GM19023 (cell line): ENCODE measurements around the gene MACROD2.
"Not testable (repeated sequence)": the region's sequence is repeated elsewhere in the genome, so short reads cannot be mapped to it uniquely, and the experiment has no call there.

Experiments used
- ATAC-seq: cut with Tn5 transposase; IDR thresholded peaks from one replicate; pipeline ENCODE4 v1.9.1; 2021; ENCODE audit warnings: mild to moderate bottlenecking, moderate library complexity; ENCODE audit not compliant: unreplicated experiment

MACROD2 gene

DNA sequence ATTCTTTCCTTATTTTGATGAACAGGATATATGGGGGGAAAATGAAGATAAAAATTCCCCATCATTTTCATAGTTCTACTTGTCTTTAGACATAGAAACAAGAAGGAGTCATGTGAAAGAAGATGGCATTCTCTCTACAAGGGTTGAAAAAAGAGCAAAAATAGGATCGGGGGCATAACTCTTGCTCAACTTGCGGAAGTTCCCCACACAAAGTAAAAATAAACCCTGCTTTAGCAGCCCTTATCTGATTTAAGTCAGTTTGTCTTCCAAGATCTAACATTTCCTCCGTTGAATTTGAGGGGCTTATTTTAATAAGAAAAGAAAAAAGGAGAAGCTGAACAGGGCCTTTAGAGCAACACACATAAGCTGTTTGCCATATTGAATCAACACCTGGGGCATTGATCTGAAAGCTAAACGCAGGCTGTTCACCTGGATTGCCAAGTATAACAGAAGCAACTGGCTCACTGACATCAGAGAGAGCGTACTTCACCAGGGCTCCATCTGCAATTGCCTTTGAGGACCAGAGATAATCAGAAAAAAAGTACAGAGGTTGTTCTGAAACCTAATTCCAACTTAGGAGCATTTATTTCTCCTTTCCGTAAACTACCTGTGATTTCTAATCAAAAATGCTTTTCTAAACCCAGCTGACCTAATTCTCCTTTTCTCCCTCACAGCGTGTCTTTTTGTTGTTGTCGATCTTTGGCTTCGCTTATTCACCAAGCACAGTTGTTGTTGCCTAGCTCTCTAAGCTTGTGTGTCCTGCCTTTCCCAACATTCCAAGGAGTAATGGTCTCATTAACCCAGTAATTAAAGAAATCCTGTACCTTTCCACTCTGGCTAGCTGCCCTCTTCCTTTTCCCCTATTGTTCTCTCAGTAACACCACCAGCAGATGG lies 2010.0 kb downstream of the MACROD2 start:
- no peak for ATAC-seq

DNA sequence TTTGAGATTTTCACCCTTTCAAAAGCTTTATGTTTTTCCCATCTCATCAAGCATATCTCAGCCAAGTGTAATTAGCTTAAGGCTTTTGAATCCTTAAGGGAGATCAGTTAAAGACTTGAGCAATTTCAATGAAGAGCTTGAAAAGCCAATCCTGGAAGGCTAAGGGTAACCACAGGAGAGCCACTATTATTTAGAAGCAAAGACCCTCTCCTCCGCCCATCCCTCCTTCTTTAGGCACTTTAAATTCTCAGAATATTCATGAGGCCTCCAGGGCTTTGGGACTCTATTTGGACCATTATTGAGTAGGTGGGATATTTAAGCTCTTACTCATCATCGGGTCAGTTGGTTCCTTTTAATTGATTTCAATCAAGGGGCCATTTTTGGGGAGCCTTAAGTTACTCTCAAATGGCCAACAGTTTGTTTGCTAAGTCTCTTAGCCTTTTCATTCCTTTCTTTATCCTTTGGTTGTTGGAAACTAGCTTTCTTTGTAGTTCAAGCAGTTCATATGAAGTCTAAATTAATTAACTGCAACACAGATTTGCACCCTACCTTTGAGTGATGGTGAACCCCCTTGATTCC lies 2010.7 kb downstream of the MACROD2 start:
- ATAC-seq, result no peak

DNA sequence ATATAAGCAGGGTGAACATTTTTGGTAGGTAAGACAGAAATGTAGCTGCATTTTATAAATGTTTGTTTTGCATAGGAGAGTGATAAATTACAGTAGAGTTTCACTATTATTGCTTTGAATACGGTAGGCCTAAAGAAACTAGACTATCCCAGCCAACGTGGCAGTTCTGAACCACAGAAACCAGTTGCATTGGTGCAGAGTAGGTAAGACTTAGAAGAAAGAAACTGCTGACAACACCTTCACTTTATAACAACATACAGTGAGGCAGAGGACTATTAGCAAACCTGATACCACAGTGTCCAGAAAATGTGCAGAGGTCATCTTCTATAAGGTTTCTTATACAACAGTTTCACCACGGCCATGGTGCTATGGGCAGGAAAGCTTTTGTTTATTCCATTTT lies 2011.8 kb downstream of the MACROD2 start:
- ATAC-seq, result peak; percentile 96

DNA sequence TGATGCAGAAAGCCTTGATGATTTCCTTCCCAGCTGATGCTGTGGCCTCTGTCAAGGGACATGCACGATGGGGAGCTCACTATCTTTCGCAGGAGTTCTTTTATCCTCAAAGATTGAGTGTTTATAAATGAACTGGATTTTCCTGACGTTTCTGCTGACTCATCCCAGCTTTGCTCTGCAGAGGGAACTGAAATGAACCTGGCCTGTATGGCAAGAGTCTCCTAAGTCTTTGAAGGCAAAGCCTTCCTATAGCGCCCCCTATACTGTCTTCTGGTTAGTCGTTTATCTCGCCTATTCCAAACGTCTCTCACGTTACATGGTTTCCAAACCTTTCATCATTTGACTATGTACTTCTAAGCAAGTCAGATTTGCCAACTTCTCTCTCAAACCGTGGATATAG lies 2012.6 kb downstream of the MACROD2 start:
- ATAC-seq, result no peak

DNA sequence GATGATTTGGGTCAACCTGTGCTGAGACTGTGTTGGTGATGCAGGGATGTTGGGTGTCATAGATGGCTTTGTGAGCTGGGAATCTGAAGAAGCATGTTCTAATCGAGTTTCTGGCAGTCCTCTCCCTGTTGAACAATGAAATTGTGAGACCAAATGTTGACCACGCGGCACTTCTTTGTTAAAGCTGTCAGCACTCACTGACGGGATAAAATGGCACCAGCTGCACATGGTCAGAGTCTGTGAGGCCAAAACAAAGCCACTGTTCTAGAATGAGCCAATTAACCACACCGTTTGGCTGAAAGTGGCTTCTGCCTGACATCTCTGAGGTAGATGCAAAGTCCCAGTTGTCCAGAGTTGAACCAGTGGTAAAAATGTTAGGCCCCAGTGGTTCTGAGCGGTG lies 2015.7 kb downstream of the MACROD2 start:
- no peak for ATAC-seq

DNA sequence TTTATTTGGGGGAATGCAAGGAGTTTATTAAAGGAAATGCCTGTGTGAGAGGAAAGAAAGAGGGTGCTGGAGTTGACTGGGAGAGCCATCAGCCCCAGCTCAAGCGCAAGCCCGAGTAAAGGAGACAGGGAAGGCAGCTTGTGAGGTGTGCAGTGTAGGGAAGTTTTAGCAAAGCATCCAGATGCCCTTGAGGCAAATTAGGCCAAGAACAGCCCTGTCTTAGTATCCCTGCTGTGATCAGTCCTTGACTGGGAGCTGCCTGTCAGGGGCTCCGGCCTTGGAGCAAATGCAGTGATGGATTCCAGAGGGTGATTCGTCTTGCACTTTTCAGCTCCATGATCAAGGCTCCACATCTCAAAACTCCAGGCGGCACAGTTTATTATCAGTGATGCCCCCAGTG lies 2016.2 kb downstream of the MACROD2 start:
- ATAC-seq, result no peak

DNA sequence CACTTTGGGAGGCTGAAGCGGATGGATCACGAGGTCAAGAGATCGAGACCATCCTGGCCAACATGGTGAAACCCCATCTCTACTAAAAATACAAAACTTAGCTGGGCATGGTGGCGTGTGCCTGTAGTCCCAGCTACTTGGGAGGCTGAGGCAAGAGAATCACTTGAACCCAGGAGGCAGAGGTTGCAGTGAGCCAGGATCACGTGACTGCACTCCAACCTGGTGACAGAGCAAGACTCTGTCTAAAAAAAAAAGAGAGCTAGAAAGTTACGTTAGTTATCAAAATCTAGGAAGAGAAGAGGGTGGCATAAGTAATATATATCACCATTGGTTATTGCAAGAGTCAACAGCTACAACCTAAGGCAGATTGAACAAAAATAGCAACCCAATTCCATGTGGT lies 2017.6 kb downstream of the MACROD2 start:
- not testable (repeated sequence) for ATAC-seq

DNA sequence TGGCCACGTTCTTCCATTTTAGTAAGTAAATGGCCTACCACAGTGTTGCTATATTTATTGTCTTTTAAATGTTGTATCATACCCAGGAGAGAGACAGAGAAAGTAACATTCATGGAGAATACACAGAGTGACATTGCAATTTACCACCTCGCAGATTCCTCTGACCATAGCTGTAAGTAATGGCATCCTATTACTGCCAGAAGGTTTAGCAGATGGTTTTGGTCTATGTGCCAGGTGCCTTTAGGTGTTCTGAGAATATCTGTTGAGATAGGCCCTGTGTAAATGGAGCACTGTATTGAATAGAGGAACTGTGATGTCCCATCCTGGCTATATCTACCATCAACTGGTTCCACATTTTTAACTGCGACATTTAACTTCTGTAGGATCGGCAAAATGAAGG lies 2018.3 kb downstream of the MACROD2 start:
- no peak for ATAC-seq

DNA sequence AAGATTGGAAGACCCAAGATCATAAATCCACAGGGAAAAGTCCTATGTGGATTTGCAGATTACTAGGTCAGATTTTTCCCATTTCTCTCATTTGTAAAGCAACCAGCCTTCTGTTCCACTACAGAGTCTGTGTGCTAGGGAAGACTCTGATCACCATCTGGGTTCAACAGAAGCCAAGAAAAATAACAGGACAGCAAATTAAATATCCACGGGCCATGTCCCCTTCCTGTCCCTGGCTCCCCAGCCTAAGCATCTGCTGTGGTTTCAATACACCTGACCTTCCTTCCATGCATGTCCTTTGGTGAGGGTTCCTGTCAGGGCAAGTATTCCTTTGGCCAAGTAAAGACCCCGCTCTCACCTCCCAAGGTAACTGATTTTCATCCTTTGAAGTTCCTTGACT lies 2019.1 kb downstream of the MACROD2 start:
- ATAC-seq, result no peak

DNA sequence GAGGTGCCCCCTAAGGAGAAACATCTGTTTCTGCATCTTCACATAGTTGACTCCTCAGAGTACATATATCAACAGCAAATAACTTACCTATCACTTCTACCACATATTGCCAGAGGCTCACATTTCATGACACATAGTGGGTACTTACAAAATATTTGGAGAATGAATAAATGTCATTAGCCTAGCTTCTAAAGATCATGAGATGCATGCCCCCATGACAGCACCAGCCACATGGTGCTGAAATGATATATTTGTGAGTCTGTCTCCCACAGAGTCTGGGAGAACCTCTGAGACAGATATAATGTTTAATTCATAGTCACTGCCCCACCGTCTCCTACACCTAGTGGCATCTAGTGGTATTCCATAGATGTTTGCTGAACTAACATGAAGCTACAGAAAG lies 2022.3 kb downstream of the MACROD2 start:
- ATAC-seq, result no peak

DNA sequence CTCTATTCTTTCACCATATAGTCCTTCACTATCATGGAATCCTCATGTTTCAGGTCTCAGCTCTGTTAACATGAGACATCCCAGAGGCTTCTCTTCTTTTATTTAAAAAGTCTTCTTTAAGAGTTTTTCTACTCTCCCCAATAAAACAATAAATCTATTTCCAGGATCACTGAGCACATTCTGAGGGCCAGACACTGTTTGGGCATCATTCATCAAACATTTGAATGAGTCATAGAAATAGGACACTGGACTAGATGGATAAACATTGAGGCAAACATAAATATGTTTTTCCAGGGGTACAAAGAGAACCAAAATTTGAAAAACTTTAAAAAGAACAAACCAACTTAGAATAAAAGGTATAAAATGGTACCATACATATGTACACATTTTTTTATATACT lies 2023.6 kb downstream of the MACROD2 start:
- no peak for ATAC-seq

DNA sequence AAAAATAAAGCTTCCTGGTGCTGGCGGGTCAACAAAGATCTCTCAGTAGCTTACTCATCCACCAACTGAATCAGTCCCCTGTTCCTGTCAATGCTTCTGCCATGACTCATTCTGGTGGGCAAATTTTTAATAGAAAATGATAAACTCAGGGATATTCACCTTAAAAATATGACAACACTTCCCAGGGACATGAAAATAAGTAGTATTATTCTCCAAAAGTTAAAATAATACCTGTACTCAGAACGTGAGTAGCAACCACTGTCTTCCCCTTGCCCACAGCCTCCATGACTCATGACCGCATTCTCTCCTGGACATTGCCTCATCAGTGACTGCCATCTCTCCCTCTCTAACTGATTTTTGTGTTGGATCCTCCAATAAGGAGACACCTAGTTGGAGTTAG lies 2025.7 kb downstream of the MACROD2 start:
- no peak for ATAC-seq

DNA sequence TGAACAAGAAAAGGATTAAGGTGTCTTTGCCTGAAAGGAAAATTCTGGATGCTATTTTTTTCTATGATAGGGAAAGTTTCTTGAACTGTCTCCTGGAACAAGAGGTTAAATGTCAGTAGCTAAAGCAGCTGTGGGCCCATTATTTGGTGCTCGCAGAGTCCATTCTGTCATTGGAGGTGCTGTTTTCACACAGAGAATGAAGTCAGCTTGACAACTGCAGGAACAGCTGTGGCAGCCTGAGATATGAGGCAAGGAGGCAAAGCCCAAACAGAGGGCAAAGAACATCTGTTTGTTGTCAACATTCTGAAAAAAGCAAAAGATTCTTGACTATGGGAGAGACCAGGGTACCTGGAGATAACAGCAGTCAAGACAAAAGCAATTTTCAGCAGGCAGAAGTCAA lies 2029.8 kb downstream of the MACROD2 start:
- ATAC-seq, result no peak

DNA sequence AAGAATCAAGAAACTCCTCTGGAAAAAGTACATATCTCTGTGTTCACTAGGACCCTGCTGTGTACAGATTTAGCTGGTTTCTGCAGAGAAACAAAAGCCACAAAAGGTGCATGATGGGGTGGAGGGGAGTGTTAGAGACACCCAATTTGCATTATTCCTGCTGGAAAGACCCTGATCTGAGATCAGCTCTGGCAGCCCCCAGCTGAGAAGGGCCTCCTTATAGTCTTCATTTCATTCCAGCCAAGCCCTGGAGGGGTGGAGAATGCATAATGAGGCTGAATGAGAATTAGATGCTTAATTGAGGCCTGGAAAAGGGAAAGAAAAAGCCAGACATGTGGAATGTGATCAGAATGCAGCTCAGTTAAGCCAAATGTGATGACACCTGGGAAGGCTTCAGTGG lies 2032.4 kb downstream of the MACROD2 start:
- ATAC-seq, result no peak

DNA sequence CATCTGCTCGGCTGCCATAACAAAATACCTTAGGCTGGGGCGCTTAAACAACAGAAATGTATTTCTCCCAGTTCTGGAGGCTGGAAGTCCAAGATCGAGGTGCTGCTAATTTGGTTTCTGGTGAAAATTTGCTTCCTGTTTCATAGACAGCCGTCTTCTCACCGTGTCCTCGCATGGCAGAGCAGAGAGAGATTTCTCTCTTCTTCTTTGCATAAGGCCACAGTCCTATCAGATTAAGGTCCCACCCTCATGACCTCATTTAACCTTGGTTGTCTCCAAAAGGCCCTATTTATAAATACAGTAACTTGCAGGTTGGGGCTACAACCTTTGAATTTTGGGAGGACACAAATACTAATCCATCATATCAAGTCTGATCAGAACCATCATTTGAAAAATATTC lies 2033.6 kb downstream of the MACROD2 start:
- peak; percentile 64 for ATAC-seq

DNA sequence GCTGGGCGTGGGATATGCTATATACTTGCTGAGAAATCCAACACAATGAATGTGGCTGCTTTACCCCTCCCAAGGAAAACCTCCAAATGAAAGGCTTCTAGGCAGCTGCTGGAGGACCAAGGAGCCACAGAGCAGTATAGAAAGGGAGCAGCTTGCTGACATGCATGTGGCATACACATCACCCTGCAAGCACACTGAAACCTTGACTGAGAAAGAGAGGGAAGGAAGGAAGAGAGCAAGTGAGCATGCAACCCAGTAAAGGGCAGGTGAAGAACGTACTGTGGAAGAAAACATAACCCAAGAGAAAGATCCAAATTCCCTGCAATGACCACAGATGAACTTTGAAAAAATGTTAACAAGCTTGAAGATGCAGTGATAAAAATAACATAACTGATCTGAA lies 2034.9 kb downstream of the MACROD2 start:
- no peak for ATAC-seq

DNA sequence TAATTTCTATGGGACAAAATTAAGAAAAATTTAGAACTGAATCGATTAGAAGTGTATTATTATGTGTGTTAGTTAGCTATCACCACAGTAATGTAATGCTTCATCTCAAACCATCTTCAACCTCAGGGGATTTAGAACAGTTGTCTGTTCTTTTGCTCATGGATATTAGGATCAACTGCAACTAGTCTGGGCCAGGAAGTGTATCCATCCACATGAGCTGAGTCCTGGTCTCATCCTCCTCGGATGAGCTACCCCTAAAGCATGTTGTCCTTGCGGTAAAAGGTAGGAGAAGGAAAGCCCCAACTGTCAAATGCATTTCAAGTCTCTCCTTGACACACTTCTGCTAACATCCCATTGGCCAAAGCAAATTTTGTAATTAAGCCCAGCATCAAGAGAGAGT lies 2040.3 kb downstream of the MACROD2 start:
- ATAC-seq, result no peak

DNA sequence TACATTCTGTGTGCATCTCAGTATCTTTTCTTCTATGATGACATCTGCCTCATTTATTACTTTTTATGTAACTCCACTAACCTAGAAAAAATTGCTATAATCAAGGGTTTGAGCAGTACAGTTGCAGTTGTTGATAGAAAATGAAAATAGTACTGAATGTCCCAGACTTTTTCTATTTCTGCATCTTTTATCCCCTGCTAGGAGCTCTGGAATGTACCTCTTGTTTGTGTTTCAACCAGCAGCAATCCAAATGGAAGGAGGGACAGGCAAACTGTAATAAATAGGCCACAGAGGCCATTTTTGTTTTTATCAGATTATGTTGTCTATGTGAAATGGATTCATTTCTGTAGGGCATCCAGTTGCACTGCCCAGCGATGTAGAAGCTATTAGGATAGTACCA lies 2041.0 kb downstream of the MACROD2 start:
- no peak for ATAC-seq

DNA sequence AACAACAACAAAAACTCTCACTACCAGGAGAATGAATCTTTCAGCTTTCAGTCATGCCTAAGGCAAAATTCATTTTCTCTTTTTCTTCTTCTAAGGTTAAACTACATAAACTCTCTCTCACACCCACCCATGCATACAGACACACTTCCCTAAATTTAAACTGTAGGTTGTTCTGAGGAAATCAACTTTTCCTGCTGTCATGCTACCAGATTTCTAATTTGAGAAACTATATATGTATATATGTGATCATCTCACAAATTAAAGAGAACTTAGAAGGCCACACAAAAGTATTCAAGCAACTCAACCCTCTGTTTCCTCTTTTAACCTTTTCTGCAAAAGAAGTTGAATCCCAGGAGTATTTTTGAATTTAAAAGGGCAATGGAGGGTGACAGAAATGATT lies 2045.4 kb downstream of the MACROD2 start:
- no peak for ATAC-seq

DNA sequence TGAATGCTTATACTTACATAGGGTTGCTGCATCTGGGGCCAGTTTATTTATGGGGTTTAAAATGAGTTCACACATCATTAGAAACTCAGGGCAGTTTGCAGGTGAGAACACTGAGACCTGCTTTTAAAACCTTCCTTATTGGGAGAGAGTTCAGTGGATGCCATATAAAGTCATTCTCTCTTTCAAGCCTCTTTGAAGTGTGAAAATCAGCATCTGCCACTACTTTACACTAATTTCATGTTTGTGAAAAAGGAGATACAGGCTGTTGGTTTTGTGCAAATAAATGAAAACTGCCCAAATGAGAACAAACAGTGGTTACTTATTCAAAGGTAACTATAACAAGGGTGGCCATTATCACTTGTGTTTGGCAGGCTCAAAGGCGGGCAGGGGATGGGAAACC lies 2047.4 kb downstream of the MACROD2 start:
- no peak for ATAC-seq

DNA sequence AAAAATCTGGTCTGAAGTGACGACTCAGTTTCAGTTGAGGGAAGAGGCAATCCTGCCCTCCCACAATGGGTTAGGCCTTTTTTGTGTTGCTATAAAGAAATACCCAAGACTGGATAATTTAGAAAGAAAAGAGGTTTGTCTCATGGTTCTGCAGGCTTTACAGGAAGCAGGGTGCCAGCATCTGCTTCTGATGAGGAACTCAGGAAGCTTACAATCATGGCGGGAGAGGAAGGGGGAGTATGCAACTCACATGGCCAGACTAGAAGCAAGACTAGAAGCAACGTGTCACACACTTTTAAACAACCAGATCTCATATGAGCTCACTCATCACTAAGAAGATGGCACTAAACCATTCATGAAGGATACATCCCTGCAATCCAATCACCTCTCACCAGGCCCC lies 2048.6 kb downstream of the MACROD2 start:
- ATAC-seq, result no peak

DNA sequence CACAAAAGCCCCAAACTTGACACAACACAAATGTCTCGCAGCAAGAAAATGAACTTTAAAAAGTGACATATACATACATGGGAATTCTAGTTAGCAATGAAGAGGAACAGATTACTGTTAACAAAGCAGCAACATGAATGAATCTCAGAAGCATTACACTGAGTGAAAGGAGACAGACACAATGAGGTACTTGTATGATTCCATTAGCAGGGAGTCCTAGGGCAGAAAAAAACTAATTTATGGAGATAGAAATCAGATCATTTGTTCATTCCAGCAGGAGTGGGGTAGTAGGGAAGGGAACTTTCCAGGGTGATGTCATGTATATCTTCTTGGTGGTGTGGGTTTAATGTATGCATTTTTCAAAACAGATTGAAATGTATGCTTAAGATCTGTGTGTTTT lies 2053.6 kb downstream of the MACROD2 start:
- ATAC-seq, result no peak
